Measurements from ENCODE around the gene AP1S2. TPM values are rescaled to one million over a fixed set of nuclear protein-coding genes. Genes with fewer than 3 reads are reported as not detected.

Gene AP1S2
- total RNA-seq (2021; ENCODE audit: unreplicated experiment) = 19.9 TPM
- polyA plus RNA-seq (2012) = 5.2 and 8.7 TPM in 2 replicates
- Bru-seq, nascent RNA = percentile 56 among the genes with signal in this experiment
- BruChase-seq, experiment 1, labeled RNA remaining after a 6-hour chase = percentile 68 among the genes with signal in this experiment
- BruChase-seq, experiment 2, labeled RNA remaining after a 2-hour chase = percentile 65 among the genes with signal in this experiment
- long read RNA-seq, transcript AP1S2-202 (5 exons, 3,492 nt) = minor isoform, 5 of 48 reads
- long read RNA-seq, transcript AP1S2-201 (5 exons, 2,237 nt) = major isoform, 18 of 48 reads
- long read RNA-seq, partial matches to known transcripts = 1 of 48 reads
- long read RNA-seq, other reads (novel, unspliced or antisense) = 24 of 48 reads

DNA sequence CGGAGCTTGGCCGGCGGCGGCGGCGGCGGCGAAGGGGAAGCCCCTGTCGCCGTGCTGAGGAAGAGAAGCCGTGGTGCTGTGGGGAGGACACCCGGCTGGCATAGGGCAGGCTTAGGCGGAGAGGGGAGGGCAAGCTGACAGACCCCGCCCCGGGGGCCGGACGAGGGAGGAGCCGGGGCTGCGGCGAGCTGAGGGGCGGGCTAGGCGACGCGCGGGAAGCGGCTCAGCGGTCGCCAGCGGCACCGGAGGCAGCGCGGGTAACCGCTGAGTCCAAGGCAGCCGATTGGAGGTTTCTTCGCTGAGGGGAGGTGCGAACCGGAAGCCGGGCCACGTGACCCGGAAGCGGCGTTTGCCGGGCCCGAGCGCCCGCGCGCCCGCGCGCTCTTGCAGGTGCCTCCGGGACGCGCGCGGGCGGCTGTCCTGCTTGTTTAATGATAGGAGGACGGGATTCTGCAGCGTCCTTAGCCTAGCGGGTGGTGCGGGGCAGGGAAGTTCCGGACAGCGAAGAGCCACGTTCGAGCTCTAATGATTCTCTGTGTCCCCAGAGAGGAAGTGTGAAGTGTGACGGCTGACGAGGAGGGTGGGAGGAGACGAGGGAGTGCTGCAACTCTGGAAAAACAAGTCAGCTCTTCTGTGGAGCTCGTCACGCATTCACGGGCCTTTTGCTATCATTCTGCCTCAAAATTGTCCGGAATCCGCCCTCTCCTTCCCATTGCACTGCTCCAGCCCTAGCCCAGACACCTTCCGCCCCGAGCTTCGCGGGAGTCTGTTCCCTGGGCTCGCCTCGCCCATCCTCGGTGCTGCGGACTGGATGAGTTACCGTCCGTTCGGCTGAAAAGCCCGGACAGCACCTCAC lies at the start of gene AP1S2:
TSS of gene AP1S2 (minus strand) at position 102 of the 856 bp plus-strand sequence. CDS start 2,289 bp downstream, outside the sequence.
- peak within 1 kb of the TSS; percentile 79 for H3K4me2 ChIP-seq (ENCODE audit: low read length)
- H3K27ac ChIP-seq (ENCODE audit: low read depth, low read length) = peak within 1 kb of the TSS; percentile 54
- no peaks in the 10 kb centered on the region for H3K9me3 ChIP-seq (ENCODE audit: control insufficient read depth in 1 of 2, insufficient read depth in 1 of 2, low read depth in 1 of 2, low read length in 2 of 2)
- BruUV-seq (replicated peaks) = TSS peak; percentile 79
- intact Hi-C loops (cut with micrococcal nuclease) = loop anchor here (10.0 kb wide), 2 partner anchors 580 to 860 kb away; partner anchors contain the start of genes CTPS2 and SYAP1
- H3K79me2 ChIP-seq (ENCODE audit: insufficient read depth, low read length) = 0 out of 2 replicates have a peak, but pooled peaks cover 7% of the 10 kb centered on the region
- H4K20me1 ChIP-seq (ENCODE audit: insufficient read depth) = no peaks in the 10 kb centered on the region
- RAD21 ChIA-PET (ENCODE audit: low non-redundant PET in 1 of 2, low total read pairs in 2 of 2, uncharacterized antibody in 2 of 2, unreplicated experiment in 2 of 2) = no interaction called here
- ATAC-seq (peak; percentile 95), DNase-seq (ENCODE audit: low read depth, low spot score) (peak; percentile 78)
- peak within 1 kb of the TSS; percentile 57 for H3K9ac ChIP-seq (ENCODE audit: low read length)
- H3K27me3 ChIP-seq (ENCODE audit: insufficient read depth, low read length) = no peaks in the 10 kb centered on the region
- POLR2A ChIA-PET = no interaction called here
- H3K4me3 ChIP-seq (replicated peaks in 1 of 2; ENCODE audit: low read depth in 1 of 2, low read length in 2 of 2) = peak within 1 kb of the TSS; percentile 56 to 65
- H3K4me1 ChIP-seq (ENCODE audit: control insufficient read depth in 1 of 2, insufficient read depth in 2 of 2, low read length in 2 of 2) = peaks cover 0 to 18% of the 10 kb centered on the region in 2 experiments; a peak in 2 of 4 replicates
- CTCF ChIA-PET = no interaction called here
- H3K36me3 ChIP-seq (ENCODE audit: control insufficient read depth in 1 of 2, insufficient read depth in 2 of 2, low read length in 2 of 2) = no peaks in the 10 kb centered on the region
- no peaks in the 10 kb centered on the region for H3K9me2 ChIP-seq (ENCODE audit: insufficient read depth)
- H2AFZ ChIP-seq (ENCODE audit: low read depth, low read length, poor library complexity, severe bottlenecking) = no peak within 1 kb of the TSS
- TF ChIP-seq EZH2 (IDR thresholded peaks at IDR 0.05) (no peak), CBX3 (IDR thresholded peaks at IDR 0.05; ENCODE audit: low read depth) (0 out of 2 replicates have a peak, but pooled peaks have one; percentile 18), SRF (IDR thresholded peaks at IDR 0.05; ENCODE audit: low read depth) (no peak), CEBPB (IDR thresholded peaks at IDR 0.05; ENCODE audit: low read depth) (no peak), RAD21 (IDR thresholded peaks at IDR 0.05; ENCODE audit: low read depth) (no peak), EZH2phosphoT487 (IDR thresholded peaks at IDR 0.05; ENCODE audit: borderline replicate concordance) (no peak), SIN3A (IDR thresholded peaks at IDR 0.05; ENCODE audit: low read depth) (no peak; the same call in 1 of the 2 replicates), SP1 (IDR thresholded peaks at IDR 0.05; ENCODE audit: low read depth) (no peak), TCF7L2 (IDR thresholded peaks at IDR 0.05; ENCODE audit: borderline replicate concordance, extremely low read depth, insufficient read depth, insufficient read length) (no peak), POLR2AphosphoS5 (IDR thresholded peaks at IDR 0.05; ENCODE audit: low read depth, low read length) (peak; percentile 68), FOSL1 (IDR thresholded peaks at IDR 0.05; ENCODE audit: low read depth) (no peak), ELF1 (IDR thresholded peaks at IDR 0.05; ENCODE audit: borderline replicate concordance, low read depth) (peak; percentile 83), ZFX (IDR thresholded peaks at IDR 0.05) (no peak), ZNF274 (IDR thresholded peaks at IDR 0.05; ENCODE audit: low read depth, low read length) (no peak)
- TF ChIP-seq, protein P1, sequence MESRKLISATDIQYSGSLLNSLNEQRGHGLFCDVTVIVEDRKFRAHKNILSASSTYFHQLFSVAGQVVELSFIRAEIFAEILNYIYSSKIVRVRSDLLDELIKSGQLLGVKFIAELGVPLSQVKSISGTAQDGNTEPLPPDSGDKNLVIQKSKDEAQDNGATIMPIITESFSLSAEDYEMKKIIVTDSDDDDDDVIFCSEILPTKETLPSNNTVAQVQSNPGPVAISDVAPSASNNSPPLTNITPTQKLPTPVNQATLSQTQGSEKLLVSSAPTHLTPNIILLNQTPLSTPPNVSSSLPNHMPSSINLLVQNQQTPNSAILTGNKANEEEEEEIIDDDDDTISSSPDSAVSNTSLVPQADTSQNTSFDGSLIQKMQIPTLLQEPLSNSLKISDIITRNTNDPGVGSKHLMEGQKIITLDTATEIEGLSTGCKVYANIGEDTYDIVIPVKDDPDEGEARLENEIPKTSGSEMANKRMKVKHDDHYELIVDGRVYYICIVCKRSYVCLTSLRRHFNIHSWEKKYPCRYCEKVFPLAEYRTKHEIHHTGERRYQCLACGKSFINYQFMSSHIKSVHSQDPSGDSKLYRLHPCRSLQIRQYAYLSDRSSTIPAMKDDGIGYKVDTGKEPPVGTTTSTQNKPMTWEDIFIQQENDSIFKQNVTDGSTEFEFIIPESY (IDR thresholded peaks at IDR 0.05; ENCODE audit: extremely low read depth, insufficient replicate concordance, low read length) = no peak
- TF ChIP-seq, protein P2, sequence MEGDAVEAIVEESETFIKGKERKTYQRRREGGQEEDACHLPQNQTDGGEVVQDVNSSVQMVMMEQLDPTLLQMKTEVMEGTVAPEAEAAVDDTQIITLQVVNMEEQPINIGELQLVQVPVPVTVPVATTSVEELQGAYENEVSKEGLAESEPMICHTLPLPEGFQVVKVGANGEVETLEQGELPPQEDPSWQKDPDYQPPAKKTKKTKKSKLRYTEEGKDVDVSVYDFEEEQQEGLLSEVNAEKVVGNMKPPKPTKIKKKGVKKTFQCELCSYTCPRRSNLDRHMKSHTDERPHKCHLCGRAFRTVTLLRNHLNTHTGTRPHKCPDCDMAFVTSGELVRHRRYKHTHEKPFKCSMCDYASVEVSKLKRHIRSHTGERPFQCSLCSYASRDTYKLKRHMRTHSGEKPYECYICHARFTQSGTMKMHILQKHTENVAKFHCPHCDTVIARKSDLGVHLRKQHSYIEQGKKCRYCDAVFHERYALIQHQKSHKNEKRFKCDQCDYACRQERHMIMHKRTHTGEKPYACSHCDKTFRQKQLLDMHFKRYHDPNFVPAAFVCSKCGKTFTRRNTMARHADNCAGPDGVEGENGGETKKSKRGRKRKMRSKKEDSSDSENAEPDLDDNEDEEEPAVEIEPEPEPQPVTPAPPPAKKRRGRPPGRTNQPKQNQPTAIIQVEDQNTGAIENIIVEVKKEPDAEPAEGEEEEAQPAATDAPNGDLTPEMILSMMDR (IDR thresholded peaks at IDR 0.05 in 2 of 3, conservative IDR thresholded peaks at IDR 0.05 in 1 of 3; ENCODE audit: borderline replicate concordance in 1 of 3, insufficient read depth in 1 of 3, low read depth in 2 of 3, low read length in 2 of 3) = no peak
- TF ChIP-seq, protein P3, sequence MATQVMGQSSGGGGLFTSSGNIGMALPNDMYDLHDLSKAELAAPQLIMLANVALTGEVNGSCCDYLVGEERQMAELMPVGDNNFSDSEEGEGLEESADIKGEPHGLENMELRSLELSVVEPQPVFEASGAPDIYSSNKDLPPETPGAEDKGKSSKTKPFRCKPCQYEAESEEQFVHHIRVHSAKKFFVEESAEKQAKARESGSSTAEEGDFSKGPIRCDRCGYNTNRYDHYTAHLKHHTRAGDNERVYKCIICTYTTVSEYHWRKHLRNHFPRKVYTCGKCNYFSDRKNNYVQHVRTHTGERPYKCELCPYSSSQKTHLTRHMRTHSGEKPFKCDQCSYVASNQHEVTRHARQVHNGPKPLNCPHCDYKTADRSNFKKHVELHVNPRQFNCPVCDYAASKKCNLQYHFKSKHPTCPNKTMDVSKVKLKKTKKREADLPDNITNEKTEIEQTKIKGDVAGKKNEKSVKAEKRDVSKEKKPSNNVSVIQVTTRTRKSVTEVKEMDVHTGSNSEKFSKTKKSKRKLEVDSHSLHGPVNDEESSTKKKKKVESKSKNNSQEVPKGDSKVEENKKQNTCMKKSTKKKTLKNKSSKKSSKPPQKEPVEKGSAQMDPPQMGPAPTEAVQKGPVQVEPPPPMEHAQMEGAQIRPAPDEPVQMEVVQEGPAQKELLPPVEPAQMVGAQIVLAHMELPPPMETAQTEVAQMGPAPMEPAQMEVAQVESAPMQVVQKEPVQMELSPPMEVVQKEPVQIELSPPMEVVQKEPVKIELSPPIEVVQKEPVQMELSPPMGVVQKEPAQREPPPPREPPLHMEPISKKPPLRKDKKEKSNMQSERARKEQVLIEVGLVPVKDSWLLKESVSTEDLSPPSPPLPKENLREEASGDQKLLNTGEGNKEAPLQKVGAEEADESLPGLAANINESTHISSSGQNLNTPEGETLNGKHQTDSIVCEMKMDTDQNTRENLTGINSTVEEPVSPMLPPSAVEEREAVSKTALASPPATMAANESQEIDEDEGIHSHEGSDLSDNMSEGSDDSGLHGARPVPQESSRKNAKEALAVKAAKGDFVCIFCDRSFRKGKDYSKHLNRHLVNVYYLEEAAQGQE (IDR thresholded peaks at IDR 0.05; ENCODE audit: low read depth) = no peak

Measured in HCT116 (cell line).